GM23248 (cell line): Measurements from ENCODE around the gene OR2V1. TPM values are rescaled to one million over a fixed set of nuclear protein-coding genes. Genes with fewer than 3 reads are reported as not detected.
"Not testable (repeated sequence)": the region's sequence is repeated elsewhere in the genome, so short reads cannot be mapped to it uniquely, and the experiment has no call there.

Experiments
- DNase-seq: peaks from one replicate; pipeline ENCODE4 v3.0.0-alpha.2; 2015
- H2AFZ ChIP-seq: fragments of 200-600 bp; sonication (generic); 2 replicates; pipeline ENCODE4 v1.6.1; 2016; ENCODE audit warnings: antibody characterized with exemption
- H3F3A ChIP-seq: fragments of 200-600 bp; sonication (generic); 2 replicates; pipeline ENCODE4 v1.6.1; 2016; ENCODE audit warnings: mild to moderate bottlenecking, antibody characterized with exemption, mixed run types; ENCODE audit not compliant: insufficient read depth
- H3K27ac ChIP-seq: fragments of 200-600 bp; sonication (generic); 2 replicates; pipeline ENCODE4 v1.5.1; 2016; ENCODE audit warnings: mild to moderate bottlenecking
- H3K27me3 ChIP-seq: fragments of 200-600 bp; sonication (generic); replicated peaks from 2 replicates; pipeline ENCODE4 v1.6.1; 2016; ENCODE audit warnings: mild to moderate bottlenecking; ENCODE audit not compliant: insufficient read depth
- H3K36me3 ChIP-seq: fragments of 200-600 bp; sonication (generic); 2 replicates; pipeline ENCODE4 v1.6.1; 2016; ENCODE audit warnings: low read depth, mild to moderate bottlenecking
- H3K4me1 ChIP-seq: fragments of 200-600 bp; sonication (generic); 2 replicates; pipeline ENCODE4 v1.6.1; 2016; ENCODE audit warnings: mild to moderate bottlenecking; ENCODE audit not compliant: insufficient read depth
- H3K4me2 ChIP-seq: fragments of 200-600 bp; sonication (generic); one replicate; pipeline ENCODE4 v1.6.1; 2016; ENCODE audit warnings: mild to moderate bottlenecking; ENCODE audit not compliant: unreplicated experiment
- H3K4me3 ChIP-seq: fragments of 200-600 bp; sonication (generic); 2 replicates; pipeline ENCODE4 v1.5.1; 2016; ENCODE audit warnings: mild to moderate bottlenecking
- H3K79me2 ChIP-seq: fragments of 200-600 bp; sonication (generic); 2 replicates; pipeline ENCODE4 v1.6.1; 2016; ENCODE audit warnings: mild to moderate bottlenecking; ENCODE audit not compliant: insufficient read depth
- H3K9ac ChIP-seq: fragments of 200-600 bp; sonication (generic); 2 replicates; pipeline ENCODE4 v1.6.1; 2016; ENCODE audit warnings: mild to moderate bottlenecking
- H3K9me2 ChIP-seq: fragments of 200-600 bp; sonication (generic); 2 replicates; pipeline ENCODE4 v1.6.1; 2016; ENCODE audit warnings: mixed run types, mild to moderate bottlenecking, moderate library complexity; ENCODE audit not compliant: insufficient read depth
- H3K9me3 ChIP-seq: fragments of 200-600 bp; sonication (generic); one replicate; pipeline ENCODE4 v1.6.1; 2017; ENCODE audit warnings: low read depth
- H4K20me1 ChIP-seq: fragments of 200-600 bp; sonication (generic); 2 replicates; pipeline ENCODE4 v1.6.0; 2016; ENCODE audit not compliant: insufficient read depth
- EZH2 ChIP-seq: fragments of 200-600 bp; sonication (generic); IDR thresholded peaks from 2 replicates; pipeline ENCODE4 v1.6.1; 2018; ENCODE audit warnings: antibody characterized with exemption, mild to moderate bottlenecking; ENCODE audit not compliant: insufficient read depth, poor library complexity, severe bottlenecking
- EZH2phosphoT487 ChIP-seq: fragments of 200-600 bp; sonication (generic); IDR thresholded peaks from 2 replicates; pipeline ENCODE4 v1.6.1; 2018; ENCODE audit warnings: antibody characterized with exemption, moderate library complexity, mild to moderate bottlenecking, low read depth; ENCODE audit not compliant: insufficient read depth
- WGBS, 2 experiments: methylation state at CpG; one replicate each; pipeline ENCODE4 v1.1.6; 2015 to 2017; ENCODE audit warnings: low lambda C conversion rate in 2 of 2, low coverage in 1 of 2; ENCODE audit errors: missing lambda C conversion rate in 2 of 2; 5-methylcytosine and 5-hydroxymethylcytosine counted together
- in situ Hi-C: fragments of 300-500 bp; cut with MboI; formaldehyde crosslinking; loops from 2 replicates; pipeline ENCODE4 v1.15.0; 2020
- polyA plus RNA-seq: library from polyadenylated mRNA; unstranded; fragments of >200 nt; fragmentation: Nextera tagmentation; extraction: Ambion mirVana; gene quantifications from 2 replicates; pipeline ENCODE4 v1.2.1, GENCODE V29; 2016
- total RNA-seq: library from RNA; depleted of rRNA; stranded (reverse); fragments of >200 nt; shearing (Covaris generic); gene quantifications from 2 replicates; pipeline ENCODE4 v1.2.3, GENCODE V29; 2014

The OR2V1 gene
- total and polyA plus RNA-seq, 2 experiments from 2014 or later: not detected

GRCh38 chr5:181107699-181108098 lies 23.3 kb downstream of the OR2V1 start:
- Histone ChIP-seq H3K4me2 (no peak overlapping the region), H3K9me3 (no peaks in the 10 kb centered on the region), H3K9me2 (no peaks in the 10 kb centered on the region), H3K4me1 (no peaks in the 10 kb centered on the region), H3K27ac (no peak overlapping the region), H4K20me1 (no peaks in the 10 kb centered on the region), H3K4me3 (no peak overlapping the region), H2AFZ (no peak overlapping the region), H3K36me3 (no peaks in the 10 kb centered on the region), H3K79me2 (no peaks in the 10 kb centered on the region), H3F3A (no peaks in the 10 kb centered on the region), H3K27me3 (peaks cover 53% of the 10 kb centered on the region), H3K9ac (no peak overlapping the region)
- in situ Hi-C loops: no loop called here
- 43 to 54% methylated on average over 9 of the region's 9 CpGs for WGBS, 2 experiments
- no peak for TF ChIP-seq EZH2
- TF ChIP-seq EZH2phosphoT487: no peak
- no peak for DNase-seq

- no peak overlapping the region for H3K27ac ChIP-seq
- H4K20me1 ChIP-seq: no peaks in the 10 kb centered on the region
- H3K27me3 ChIP-seq: peaks cover 42% of the 10 kb centered on the region
- WGBS, 2 experiments: 51 to 54% methylated on average over 7 of the region's 7 CpGs
- no peaks in the 10 kb centered on the region for H3F3A ChIP-seq
- no peak overlapping the region for H2AFZ ChIP-seq
- H3K4me1 ChIP-seq: no peaks in the 10 kb centered on the region
- H3K9ac ChIP-seq: no peak overlapping the region
- no peak overlapping the region for H3K4me2 ChIP-seq
- no peaks in the 10 kb centered on the region for H3K79me2 ChIP-seq
- no peaks in the 10 kb centered on the region for H3K36me3 ChIP-seq
- DNase-seq: no peak
- no peak for TF ChIP-seq EZH2
- TF ChIP-seq EZH2phosphoT487: no peak
- H3K4me3 ChIP-seq: no peak overlapping the region
- H3K9me3 ChIP-seq: no peaks in the 10 kb centered on the region
- H3K9me2 ChIP-seq: no peaks in the 10 kb centered on the region
- in situ Hi-C loops: no loop called here
Observed at GRCh38 chr5:181105391-181106025, 25.5 kb downstream of the OR2V1 start.

- H3K9ac ChIP-seq, H3K9me3 ChIP-seq, H3K79me2 ChIP-seq, H4K20me1 ChIP-seq, H3K4me2 ChIP-seq, H3K9me2 ChIP-seq, H3K36me3 ChIP-seq, H3K4me3 ChIP-seq, H3K4me1 ChIP-seq, H3K27ac ChIP-seq, in situ Hi-C loops, DNase-seq, H3F3A ChIP-seq, H2AFZ ChIP-seq: not testable (repeated sequence)
- WGBS, 2 experiments: 45 to 62% methylated on average over 13 to 14 of the region's 20 CpGs
- H3K27me3 ChIP-seq: peaks cover 42% of the 10 kb centered on the region
Observed at GRCh38 chr5:181104606-181105390, 26.2 kb downstream of the OR2V1 start.

GRCh38 chr5:181104259-181104568 lies 26.8 kb downstream of the OR2V1 start:
- H3F3A ChIP-seq, in situ Hi-C loops, H3K27ac ChIP-seq, H3K9me2 ChIP-seq, H3K79me2 ChIP-seq, H3K9ac ChIP-seq, H3K4me3 ChIP-seq, DNase-seq, H4K20me1 ChIP-seq, H3K4me1 ChIP-seq, H3K4me2 ChIP-seq, H3K36me3 ChIP-seq, H2AFZ ChIP-seq, H3K9me3 ChIP-seq: not testable (repeated sequence)
- WGBS, 2 experiments: 13% methylated on average over 5 of the region's 5 CpGs
- peaks cover 43% of the 10 kb centered on the region for H3K27me3 ChIP-seq

GRCh38 chr5:181101930-181102674 lies 28.9 kb downstream of the OR2V1 start:
- H3K4me3 ChIP-seq, H3K4me2 ChIP-seq, H3K9ac ChIP-seq, H3K9me2 ChIP-seq, DNase-seq, H3K4me1 ChIP-seq, in situ Hi-C loops, H4K20me1 ChIP-seq, H3K27ac ChIP-seq, H3K9me3 ChIP-seq, H3F3A ChIP-seq, H2AFZ ChIP-seq, H3K79me2 ChIP-seq, H3K36me3 ChIP-seq: not testable (repeated sequence)
- no CpG with 5 or more reads among the region's 30 CpGs for WGBS, 2 experiments
- H3K27me3 ChIP-seq: peaks cover 30% of the 10 kb centered on the region

GRCh38 chr5:181101030-181101641 lies 29.8 kb downstream of the OR2V1 start:
- H3K4me3 ChIP-seq, DNase-seq, H3K27ac ChIP-seq, H3K9me2 ChIP-seq, H3K36me3 ChIP-seq, H3F3A ChIP-seq, H3K79me2 ChIP-seq, H3K9ac ChIP-seq, H3K4me1 ChIP-seq, H2AFZ ChIP-seq, H4K20me1 ChIP-seq, H3K4me2 ChIP-seq, H3K9me3 ChIP-seq, in situ Hi-C loops: not testable (repeated sequence)
- H3K27me3 ChIP-seq: peaks cover 22% of the 10 kb centered on the region
- WGBS, 2 experiments: 1% methylated on average over 15 of the region's 54 CpGs; no CpG with 5 or more reads in 1 of the 2 experiments
